MM.1S (cell line): ENCODE results near the gene ATP8A1.

Experiments
- DNase-seq: peaks from one replicate; pipeline ENCODE4 v3.0.0-alpha.2; 2015
- H2AFZ ChIP-seq: fragments of 300-600 bp; sonication (generic); 2 replicates; pipeline ENCODE4 v1.6.0; 2016; ENCODE audit warnings: antibody characterized with exemption, low read length
- H3F3A ChIP-seq: fragments of 300-600 bp; sonication (generic); 2 replicates; pipeline ENCODE4 v1.6.1; 2016; ENCODE audit warnings: mild to moderate bottlenecking, antibody characterized with exemption, low read length, moderate library complexity, mixed read lengths; ENCODE audit not compliant: insufficient read depth
- H3K27ac ChIP-seq: fragments of 300-600 bp; sonication (generic); 2 replicates; pipeline ENCODE4 v1.5.1; 2016; ENCODE audit warnings: mild to moderate bottlenecking, low read length
- H3K27me3 ChIP-seq: fragments of 300-600 bp; sonication (generic); replicated peaks from 2 replicates; pipeline ENCODE4 v1.6.0; 2016; ENCODE audit warnings: low read length; ENCODE audit not compliant: insufficient read depth
- H3K36me3 ChIP-seq: fragments of 300-600 bp; sonication (generic); replicated peaks from 2 replicates; pipeline ENCODE4 v1.6.1; 2016; ENCODE audit warnings: mild to moderate bottlenecking, low read length, mixed read lengths; ENCODE audit not compliant: insufficient read depth
- H3K4me1 ChIP-seq: fragments of 300-600 bp; sonication (generic); 2 replicates; pipeline ENCODE4 v1.6.1; 2016; ENCODE audit warnings: low read length, mixed read lengths
- H3K4me2 ChIP-seq: fragments of 300-600 bp; sonication (generic); 2 replicates; pipeline ENCODE4 v1.6.0; 2016; ENCODE audit warnings: low read depth, low read length
- H3K4me3 ChIP-seq: fragments of 300-600 bp; sonication (generic); 2 replicates; pipeline ENCODE4 v1.5.1; 2016; ENCODE audit warnings: low read length, mixed read lengths
- H3K79me2 ChIP-seq: fragments of 300-600 bp; sonication (generic); 2 replicates; pipeline ENCODE4 v1.6.1; 2016; ENCODE audit warnings: mixed run types, low read length, mixed read lengths
- H3K9ac ChIP-seq: fragments of 300-600 bp; sonication (generic); 2 replicates; pipeline ENCODE4 v1.6.1; 2016; ENCODE audit warnings: low read length, mixed read lengths
- H3K9me2 ChIP-seq: fragments of 300-600 bp; sonication (generic); replicated peaks from 2 replicates; pipeline ENCODE4 v1.6.1; 2016; ENCODE audit warnings: mild to moderate bottlenecking, low read length, mixed read lengths; ENCODE audit not compliant: insufficient read depth
- H3K9me3 ChIP-seq: fragments of 300-600 bp; sonication (generic); replicated peaks from 2 replicates; pipeline ENCODE4 v1.6.1; 2016; ENCODE audit warnings: mild to moderate bottlenecking, low read length, mixed read lengths; ENCODE audit not compliant: insufficient read depth
- H4K20me1 ChIP-seq: fragments of 300-600 bp; sonication (generic); 2 replicates; pipeline ENCODE4 v1.6.1; 2016; ENCODE audit warnings: mild to moderate bottlenecking, low read length, moderate library complexity, mixed read lengths; ENCODE audit not compliant: insufficient read depth
- EZH2 ChIP-seq: fragments of 300-600 bp; sonication (generic); optimal IDR thresholded peaks from 2 replicates; pipeline ENCODE3; 2017; ENCODE audit warnings: low read depth, mild to moderate bottlenecking, antibody characterized with exemption, low read length, mixed read lengths
- EZH2phosphoT487 ChIP-seq: fragments of 300-600 bp; sonication (generic); IDR thresholded peaks from 2 replicates; pipeline ENCODE4 v1.6.1; 2018; ENCODE audit warnings: antibody characterized with exemption, low read length
- TF ChIP-seq, protein P1 (sequence below): fragments of 300-600 bp; sonication (generic); IDR thresholded peaks from 2 replicates; pipeline ENCODE4 v1.5.1; 2016; ENCODE audit warnings: antibody characterized with exemption, low read length, mixed read lengths

The ATP8A1 gene

DNA sequence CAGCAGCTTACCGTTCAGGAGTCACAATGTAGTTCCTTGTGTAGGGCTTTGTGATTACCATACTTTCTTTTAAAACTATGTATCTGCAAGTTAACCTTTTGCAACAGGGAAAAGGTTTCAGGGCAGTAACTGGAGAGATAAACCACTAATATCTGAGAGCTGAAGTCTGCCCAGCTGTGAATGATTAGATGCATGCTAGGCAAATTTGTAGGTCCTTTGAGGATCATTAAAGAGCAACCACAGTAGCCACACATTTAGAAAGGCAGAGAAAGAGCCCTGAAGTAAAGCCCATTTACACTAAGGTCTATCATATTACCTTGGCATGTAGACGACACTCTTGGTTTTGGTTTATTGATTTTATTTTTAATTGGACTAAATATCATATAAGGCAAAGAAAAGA lies 60.0 kb downstream of the ATP8A1 start:
- no peak overlapping the region for H3K27ac ChIP-seq
- DNase-seq: no peak
- TF ChIP-seq EZH2phosphoT487: no peak
- TF ChIP-seq EZH2: no peak
- TF ChIP-seq, protein P1, sequence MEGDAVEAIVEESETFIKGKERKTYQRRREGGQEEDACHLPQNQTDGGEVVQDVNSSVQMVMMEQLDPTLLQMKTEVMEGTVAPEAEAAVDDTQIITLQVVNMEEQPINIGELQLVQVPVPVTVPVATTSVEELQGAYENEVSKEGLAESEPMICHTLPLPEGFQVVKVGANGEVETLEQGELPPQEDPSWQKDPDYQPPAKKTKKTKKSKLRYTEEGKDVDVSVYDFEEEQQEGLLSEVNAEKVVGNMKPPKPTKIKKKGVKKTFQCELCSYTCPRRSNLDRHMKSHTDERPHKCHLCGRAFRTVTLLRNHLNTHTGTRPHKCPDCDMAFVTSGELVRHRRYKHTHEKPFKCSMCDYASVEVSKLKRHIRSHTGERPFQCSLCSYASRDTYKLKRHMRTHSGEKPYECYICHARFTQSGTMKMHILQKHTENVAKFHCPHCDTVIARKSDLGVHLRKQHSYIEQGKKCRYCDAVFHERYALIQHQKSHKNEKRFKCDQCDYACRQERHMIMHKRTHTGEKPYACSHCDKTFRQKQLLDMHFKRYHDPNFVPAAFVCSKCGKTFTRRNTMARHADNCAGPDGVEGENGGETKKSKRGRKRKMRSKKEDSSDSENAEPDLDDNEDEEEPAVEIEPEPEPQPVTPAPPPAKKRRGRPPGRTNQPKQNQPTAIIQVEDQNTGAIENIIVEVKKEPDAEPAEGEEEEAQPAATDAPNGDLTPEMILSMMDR: no peak

GRCh38 chr4:42594888-42595287 lies 62.0 kb downstream of the ATP8A1 start:
- Histone ChIP-seq H3K4me3 (no peak overlapping the region), H3K9me3 (no peaks in the 10 kb centered on the region), H2AFZ (no peak overlapping the region), H4K20me1 (no peaks in the 10 kb centered on the region), H3K27ac (no peak overlapping the region), H3K36me3 (no peaks in the 10 kb centered on the region), H3F3A (no peaks in the 10 kb centered on the region), H3K9ac (no peak overlapping the region), H3K4me2 (no peak overlapping the region), H3K4me1 (no peaks in the 10 kb centered on the region), H3K9me2 (no peaks in the 10 kb centered on the region), H3K27me3 (no peaks in the 10 kb centered on the region), H3K79me2 (no peaks in the 10 kb centered on the region)
- DNase-seq: no peak
- TF ChIP-seq, protein P1: no peak
- TF ChIP-seq EZH2: no peak
- no peak for TF ChIP-seq EZH2phosphoT487

More for the DNA sequence above, 60.0 kb downstream of the ATP8A1 start:
- Histone ChIP-seq H3K79me2 (no peaks in the 10 kb centered on the region), H2AFZ (no peak overlapping the region), H3K9me2 (no peaks in the 10 kb centered on the region), H3K4me3 (no peak overlapping the region), H3K36me3 (no peaks in the 10 kb centered on the region), H3F3A (no peaks in the 10 kb centered on the region), H3K4me1 (no peaks in the 10 kb centered on the region), H4K20me1 (no peaks in the 10 kb centered on the region), H3K9ac (no peak overlapping the region), H3K27me3 (no peaks in the 10 kb centered on the region), H3K9me3 (no peaks in the 10 kb centered on the region), H3K4me2 (no peak overlapping the region)

DNA sequence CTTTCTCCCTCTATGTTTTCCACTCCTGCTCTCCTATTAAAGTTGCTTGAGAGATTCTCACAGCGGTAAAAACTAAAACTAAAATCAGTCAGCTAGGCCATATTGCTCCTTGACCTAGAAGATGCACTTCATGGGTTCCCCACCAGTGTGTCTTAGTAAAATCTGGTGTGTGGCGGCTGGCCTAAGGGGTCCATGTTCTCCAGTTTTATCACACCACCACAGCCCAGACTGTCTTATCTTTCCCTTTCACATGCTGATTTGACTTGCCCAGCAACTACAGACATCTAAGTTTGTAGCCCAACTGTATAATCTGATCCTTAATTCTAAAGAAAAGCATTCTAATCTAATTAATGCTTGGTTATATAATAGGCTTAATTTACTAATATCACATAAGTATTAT lies 68.0 kb downstream of the ATP8A1 start:
- Histone ChIP-seq H3K9me2 (no peaks in the 10 kb centered on the region), H3K9ac (no peak overlapping the region), H3K79me2 (no peaks in the 10 kb centered on the region)

More for the DNA sequence above, 68.0 kb downstream of the ATP8A1 start:
- Histone ChIP-seq H3K27ac (no peak overlapping the region), H2AFZ (no peak overlapping the region), H3K36me3 (0 out of 2 replicates have a peak, but pooled peaks cover 4% of the 10 kb centered on the region), H3K9me3 (no peaks in the 10 kb centered on the region), H3K27me3 (no peaks in the 10 kb centered on the region), H3K4me2 (no peak overlapping the region), H4K20me1 (no peaks in the 10 kb centered on the region), H3K4me1 (no peaks in the 10 kb centered on the region), H3F3A (no peaks in the 10 kb centered on the region), H3K4me3 (no peak overlapping the region)
- TF ChIP-seq EZH2phosphoT487: no peak
- TF ChIP-seq EZH2: no peak
- TF ChIP-seq, protein P1: no peak
- DNase-seq: no peak
